NCI-H446 treated with DMSO at 0.1 percent for 48 hours (cell line): ENCODE results near the gene SYNGR3.
A peak's percentile ranks its signal among the peaks of the same experiment; 100 is the strongest.
"Not testable (repeated sequence)": the region's sequence is repeated elsewhere in the genome, so short reads cannot be mapped to it uniquely, and the experiment has no call there.

ENCODE experiments used
- DNase-seq: peaks from one replicate; lab custom pipeline; 2025; lab: John Stamatoyannopoulos, UW

The SYNGR3 gene

GRCh38 chr16:1959269-1960039, 30.3 kb upstream of the SYNGR3 start, which contains the start of gene NDUFB10:
Gene NDUFB10 (plus strand): TSS chr16:1959538. CDS start chr16:1959625, 87 bp downstream.
- peak; percentile 59 for DNase-seq

DNA sequence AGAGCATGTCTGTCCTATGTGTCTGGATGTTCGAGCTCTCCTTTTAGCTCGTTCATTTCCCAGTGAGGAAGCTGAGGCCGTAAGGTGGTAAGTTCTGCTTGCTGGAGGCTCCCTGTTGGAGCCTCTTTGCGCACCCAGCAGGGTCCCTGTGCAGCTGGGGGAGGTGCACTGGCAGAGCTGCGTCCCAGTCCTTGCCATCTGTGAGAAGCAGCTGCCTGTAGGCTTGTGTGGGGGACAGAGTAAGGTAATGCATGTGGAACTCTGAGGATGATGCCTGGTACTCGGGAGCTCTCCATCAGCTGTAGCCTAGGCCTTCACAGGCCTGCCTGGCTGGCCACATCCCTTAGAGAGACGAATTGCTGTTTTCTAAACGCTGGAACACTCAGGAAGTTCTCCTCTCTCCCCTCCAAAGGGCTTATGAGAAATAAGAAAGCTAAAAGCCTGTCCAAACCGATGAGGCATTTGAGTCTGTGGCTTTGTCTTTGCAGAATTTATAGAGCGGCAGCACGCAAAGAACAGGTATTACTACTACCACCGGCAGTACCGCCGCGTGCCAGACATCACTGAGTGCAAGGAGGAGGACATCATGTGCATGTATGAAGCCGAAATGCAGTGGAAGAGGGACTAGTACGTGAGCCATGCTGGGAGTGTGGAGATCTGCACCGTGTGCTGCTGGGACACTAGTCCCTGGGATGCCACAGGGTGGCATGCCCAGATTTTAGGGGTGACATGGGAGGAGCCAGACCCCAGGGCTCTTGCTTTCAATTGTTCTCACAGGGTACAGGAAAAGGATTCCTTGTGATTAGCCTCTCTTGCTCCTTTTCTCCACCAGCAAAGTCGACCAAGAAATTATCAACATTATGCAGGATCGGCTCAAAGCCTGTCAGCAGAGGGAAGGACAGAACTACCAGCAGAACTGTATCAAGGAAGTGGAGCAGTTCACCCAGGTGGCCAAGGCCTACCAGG, 28.8 kb upstream of the SYNGR3 start:
- peak; percentile 52 for DNase-seq

DNA sequence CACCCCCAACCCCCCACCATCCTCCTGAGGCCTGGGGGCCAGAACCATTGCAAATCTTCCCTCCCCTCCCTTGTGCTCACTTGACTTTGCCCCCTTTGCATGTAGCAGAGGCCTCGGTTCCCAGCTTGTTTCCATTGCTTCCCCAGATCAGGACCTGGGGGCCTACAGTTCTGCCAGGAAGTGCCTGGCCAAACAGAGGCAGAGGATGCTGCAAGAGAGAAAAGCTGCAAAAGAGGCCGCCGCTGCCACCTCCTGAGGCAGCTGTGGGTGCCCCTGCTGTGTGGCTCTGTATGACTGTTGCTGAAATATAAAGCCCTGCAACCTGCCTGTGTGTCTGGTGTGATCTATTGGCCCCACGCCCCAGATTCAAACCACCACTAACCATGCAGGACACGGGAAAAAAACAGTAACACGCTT, 28.1 kb upstream of the SYNGR3 start:
- DNase-seq, result no peak

DNA sequence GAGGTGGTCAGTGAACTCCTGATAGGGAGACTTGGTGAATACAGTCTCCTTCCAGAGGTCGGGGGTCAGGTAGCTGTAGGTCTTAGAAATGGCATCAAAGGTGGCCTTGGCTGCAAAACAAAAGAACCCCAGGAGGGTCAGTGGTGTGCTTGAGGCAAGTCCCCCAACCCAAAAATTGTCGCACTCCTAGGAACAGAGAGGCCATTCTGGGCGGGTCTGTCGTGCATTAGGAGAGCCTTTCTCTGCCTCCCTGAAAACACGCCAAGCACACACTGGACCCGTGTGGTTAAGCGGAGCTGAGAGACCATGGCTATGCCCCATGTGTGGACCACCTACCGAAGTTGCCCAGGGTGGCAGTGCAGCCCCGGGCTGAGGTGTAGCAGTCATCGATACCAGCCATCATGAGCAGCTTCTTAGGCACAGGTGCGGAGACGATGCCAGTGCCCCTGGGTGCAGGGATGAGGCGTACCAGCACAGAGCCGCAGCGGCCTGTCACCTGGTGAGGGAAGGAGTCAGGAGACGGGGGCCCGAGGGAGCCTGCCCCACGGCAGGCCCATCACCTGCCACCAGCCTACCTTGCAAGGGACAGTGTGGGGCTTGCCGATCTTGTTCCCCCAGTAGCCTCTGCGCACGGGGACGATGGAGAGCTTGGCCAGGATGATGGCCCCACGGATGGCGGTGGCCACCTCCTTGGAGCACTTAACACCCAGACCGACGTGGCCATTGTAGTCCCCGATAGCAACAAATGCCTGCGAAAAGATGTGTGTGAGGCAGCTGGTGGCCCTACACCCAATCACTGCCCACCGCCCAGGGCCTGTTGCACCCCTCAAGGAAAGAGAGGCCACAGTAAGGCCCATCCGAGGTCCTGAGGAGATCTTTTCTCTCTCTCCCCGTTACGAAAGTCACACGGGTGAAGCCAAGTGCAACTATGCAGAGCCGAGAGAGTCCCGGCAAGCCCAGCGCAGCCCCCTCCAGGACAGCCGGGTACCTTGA, 27.3 kb upstream of the SYNGR3 start:
- DNase-seq, result not testable (repeated sequence)

DNA sequence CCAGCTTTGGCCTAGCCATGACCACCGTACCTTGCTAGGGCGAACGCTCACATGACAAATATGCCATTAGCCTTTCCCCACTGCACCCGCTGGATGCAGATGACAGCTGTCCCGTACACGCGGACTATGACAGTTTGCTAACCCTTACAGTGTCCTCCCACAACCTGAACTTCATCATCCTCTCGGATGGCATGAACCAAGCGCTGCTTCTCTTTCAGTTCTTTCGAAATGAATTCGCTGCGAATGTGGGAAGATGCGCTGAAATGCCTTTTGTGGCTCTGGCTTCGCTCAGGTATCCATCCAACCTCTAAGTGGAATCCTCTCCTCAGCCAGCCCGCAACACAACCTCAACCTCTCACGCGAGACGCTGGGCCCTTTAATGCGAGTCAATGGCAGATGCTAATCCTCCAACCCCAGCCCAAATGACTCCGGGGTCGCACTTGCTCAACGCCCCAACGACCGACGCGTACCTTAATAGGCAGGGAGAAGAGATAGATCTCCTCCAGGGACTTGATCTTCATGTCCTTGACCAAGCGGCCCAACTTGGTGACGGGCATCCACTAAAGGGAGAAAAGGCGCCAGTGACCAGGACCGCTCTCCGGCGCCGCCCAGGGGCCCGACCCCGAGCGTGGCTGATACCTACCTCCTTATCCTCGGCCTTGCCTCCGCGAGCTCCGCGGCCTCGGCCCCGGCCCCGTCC, 25.8 kb upstream of the SYNGR3 start:
- no peak for DNase-seq

GRCh38 chr16:1964506-1965395, 25.0 kb upstream of the SYNGR3 start, which contains the start of gene RPS2:
Gene RPS2 (minus strand): TSS chr16:1964826. CDS start chr16:1964625, 201 bp downstream.
- DNase-seq, result peak; percentile 97

GRCh38 chr16:1965396-1966001, 24.3 kb upstream of the SYNGR3 start:
- no peak for DNase-seq

GRCh38 chr16:1966460-1966859, 23.3 kb upstream of the SYNGR3 start, which contains the start of gene RNF151:
Gene RNF151 (plus strand): TSS chr16:1966856. CDS start chr16:1966882, 26 bp downstream.
- no peak for DNase-seq

- DNase-seq, result no peak
Observed at GRCh38 chr16:1968146-1968953, 21.4 kb upstream of the SYNGR3 start.

- DNase-seq, result peak; percentile 80
Observed at GRCh38 chr16:1971796-1972489, 17.8 kb upstream of the SYNGR3 start, which contains the start of gene TBL3. Gene TBL3 (plus strand): TSS chr16:1972053. CDS start chr16:1972165, 112 bp downstream.

GRCh38 chr16:1972490-1972877, 17.3 kb upstream of the SYNGR3 start:
- no peak for DNase-seq

GRCh38 chr16:1973461-1974156, 16.2 kb upstream of the SYNGR3 start:
- no peak for DNase-seq

GRCh38 chr16:1974157-1975070, 15.4 kb upstream of the SYNGR3 start:
- DNase-seq, result no peak

- DNase-seq, result no peak
Observed at GRCh38 chr16:1975432-1976215, 14.1 kb upstream of the SYNGR3 start.

GRCh38 chr16:1976216-1976520, 13.6 kb upstream of the SYNGR3 start:
- DNase-seq, result no peak
